NB4 (cell line): ENCODE results near the gene MEF2B.

Experiments
- DNase-seq: peaks from one replicate; pipeline ENCODE4 v3.0.0; 2010; ENCODE audit warnings: low read depth
- H3K4me3 ChIP-seq: one replicate; pipeline ENCODE4 v1.5.1; 2011; ENCODE audit warnings: mild to moderate bottlenecking, low read depth, low read length, moderate library complexity
- MYC ChIP-seq: IDR thresholded peaks from 2 replicates; pipeline ENCODE4 v1.6.1; 2011; ENCODE audit warnings: low read depth, low read length
- POLR2A ChIP-seq: IDR thresholded peaks from 2 replicates; pipeline ENCODE4 v1.6.1; 2011; ENCODE audit warnings: mild to moderate bottlenecking; ENCODE audit not compliant: insufficient read length; ENCODE audit errors: extremely low read depth
- TF ChIP-seq, protein P1 (sequence below): IDR thresholded peaks from one replicate; pipeline ENCODE4 v1.5.1; 2012; ENCODE audit warnings: low read depth, low read length
- TF ChIP-seq, protein P2 (sequence below): IDR thresholded peaks from 2 replicates; pipeline ENCODE4 v1.6.1; 2011; ENCODE audit warnings: low read depth, low read length

Gene MEF2B

DNA sequence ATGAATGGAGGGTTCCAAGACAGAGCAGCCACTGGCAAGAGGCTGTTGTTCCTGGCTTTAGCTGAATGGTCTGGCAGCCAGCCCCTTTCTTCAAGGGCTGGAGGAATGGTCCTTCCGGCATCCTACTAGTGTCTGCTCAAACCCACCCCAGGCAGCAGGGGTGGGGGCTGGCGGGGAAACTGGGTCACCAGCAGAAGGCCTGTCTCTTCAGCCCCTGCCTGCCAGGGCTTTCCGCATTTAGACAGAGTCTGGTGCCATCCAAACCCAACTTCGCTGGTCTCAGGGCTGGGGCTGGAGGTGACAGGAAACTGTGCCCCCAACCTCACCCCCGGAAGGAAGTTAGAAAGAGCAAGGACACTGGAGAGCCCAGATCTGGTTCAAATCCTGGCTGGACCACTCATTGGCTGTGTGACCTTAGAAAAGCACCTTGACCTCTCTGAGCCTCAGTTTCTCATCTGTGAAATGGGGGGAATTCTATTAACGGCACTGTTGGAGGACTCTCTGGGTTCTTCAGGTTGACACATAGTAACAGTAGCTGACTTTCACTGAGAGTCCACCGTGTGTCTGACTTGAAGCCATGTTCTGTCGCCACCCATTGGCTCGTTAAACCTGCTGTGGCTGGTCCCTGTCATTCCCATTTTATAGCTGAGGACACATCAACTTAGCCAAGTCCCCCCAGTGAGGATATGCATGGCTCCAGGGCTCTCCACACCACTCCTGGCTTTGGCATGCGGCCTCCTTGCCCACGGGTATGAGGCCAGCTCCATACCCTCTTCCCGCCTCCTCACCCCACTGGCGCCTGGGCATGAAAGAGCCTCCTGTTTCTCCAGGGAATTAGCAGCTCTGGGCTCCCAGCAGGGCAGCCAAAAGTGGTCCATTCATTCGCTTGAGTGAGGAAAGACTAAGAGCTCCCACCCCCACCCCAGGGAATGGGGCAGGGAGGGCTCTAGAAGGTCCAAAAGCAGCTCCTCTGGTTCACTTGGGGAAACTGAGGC lies 35.6 kb upstream of the MEF2B start:
- TF ChIP-seq, protein P1, sequence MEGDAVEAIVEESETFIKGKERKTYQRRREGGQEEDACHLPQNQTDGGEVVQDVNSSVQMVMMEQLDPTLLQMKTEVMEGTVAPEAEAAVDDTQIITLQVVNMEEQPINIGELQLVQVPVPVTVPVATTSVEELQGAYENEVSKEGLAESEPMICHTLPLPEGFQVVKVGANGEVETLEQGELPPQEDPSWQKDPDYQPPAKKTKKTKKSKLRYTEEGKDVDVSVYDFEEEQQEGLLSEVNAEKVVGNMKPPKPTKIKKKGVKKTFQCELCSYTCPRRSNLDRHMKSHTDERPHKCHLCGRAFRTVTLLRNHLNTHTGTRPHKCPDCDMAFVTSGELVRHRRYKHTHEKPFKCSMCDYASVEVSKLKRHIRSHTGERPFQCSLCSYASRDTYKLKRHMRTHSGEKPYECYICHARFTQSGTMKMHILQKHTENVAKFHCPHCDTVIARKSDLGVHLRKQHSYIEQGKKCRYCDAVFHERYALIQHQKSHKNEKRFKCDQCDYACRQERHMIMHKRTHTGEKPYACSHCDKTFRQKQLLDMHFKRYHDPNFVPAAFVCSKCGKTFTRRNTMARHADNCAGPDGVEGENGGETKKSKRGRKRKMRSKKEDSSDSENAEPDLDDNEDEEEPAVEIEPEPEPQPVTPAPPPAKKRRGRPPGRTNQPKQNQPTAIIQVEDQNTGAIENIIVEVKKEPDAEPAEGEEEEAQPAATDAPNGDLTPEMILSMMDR = no peak
- TF ChIP-seq POLR2A = no peak
- TF ChIP-seq, protein P2, sequence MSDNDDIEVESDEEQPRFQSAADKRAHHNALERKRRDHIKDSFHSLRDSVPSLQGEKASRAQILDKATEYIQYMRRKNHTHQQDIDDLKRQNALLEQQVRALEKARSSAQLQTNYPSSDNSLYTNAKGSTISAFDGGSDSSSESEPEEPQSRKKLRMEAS = no peak
- no peak for TF ChIP-seq MYC
- H3K4me3 ChIP-seq = no peak overlapping the region
- DNase-seq = no peak

DNA sequence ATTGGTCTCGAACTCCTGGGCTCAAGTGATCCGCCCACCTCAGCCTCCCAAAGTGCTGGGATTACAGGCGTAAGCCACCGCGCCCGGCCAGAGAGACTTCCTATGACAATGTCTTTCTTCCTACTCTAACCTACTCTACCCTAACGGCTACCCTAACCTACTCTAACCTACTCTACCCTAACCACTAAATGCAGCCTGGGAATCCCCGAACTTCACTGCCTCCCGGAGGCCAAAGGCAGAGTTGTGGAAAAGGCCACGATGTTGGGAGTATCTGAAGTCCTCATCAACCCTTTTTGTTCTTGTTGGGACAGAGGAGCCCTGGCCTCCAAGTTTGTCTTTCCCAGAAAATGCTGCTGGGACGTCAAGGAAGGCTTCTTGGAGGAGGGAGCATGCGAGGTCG lies 34.1 kb upstream of the MEF2B start:
- DNase-seq = peak; percentile 26
- H3K4me3 ChIP-seq = no peak overlapping the region
- TF ChIP-seq, protein P2 = no peak
- TF ChIP-seq, protein P1 = peak; percentile 9
- TF ChIP-seq MYC = no peak

DNA sequence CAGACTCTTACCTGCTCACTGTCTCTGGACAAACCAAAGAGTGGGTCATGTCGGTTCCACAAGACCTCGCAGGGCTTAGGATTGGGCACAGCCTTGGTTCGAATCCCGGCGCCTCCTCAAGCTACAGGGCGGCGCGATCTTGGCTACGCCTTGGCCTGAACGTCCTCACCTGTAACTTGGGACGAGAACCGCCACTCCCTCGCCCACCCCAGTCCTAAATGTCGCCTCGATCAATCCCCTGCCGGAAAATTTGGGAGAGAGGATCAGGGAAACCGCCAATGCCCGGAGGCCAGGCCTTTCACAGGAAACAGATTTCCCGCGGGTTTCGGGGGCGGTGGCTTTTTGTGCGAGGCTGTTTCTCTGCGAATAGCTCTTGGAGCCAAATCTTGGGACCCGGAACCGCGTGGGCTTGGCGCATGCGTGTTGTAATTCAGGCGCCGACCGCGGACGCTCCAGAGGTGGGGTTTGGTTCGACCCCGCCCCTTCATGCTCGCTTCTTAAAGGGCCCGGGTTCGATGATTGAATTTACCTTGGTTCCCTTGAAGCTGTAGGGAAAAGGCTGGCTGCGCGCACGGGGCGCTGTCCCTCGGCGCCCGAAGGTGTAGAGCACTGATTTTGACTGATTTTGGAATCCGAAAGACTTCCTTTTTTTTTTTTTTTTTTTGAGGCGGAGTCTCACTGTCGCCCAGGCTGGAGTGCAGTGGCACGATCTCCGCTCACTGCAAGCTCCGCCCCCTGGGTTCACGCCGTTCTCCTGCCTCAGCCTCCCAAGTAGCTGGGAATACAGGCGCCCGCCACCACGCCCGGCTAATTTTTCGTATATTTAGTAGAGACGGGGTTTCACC lies 33.2 kb upstream of the MEF2B start, which contains the start of gene NR2C2AP:
TSS of gene NR2C2AP (minus strand) at position 403 of the 845 bp plus-strand sequence. CDS start at position 49, 354 bp downstream.
- peak; percentile 93 for DNase-seq
- peak within 1 kb of the TSS; percentile 85 for H3K4me3 ChIP-seq
- no peak for TF ChIP-seq MYC
- TF ChIP-seq POLR2A = peak; percentile 36
- TF ChIP-seq, protein P2 = peak; percentile 85
- TF ChIP-seq, protein P1 = no peak

DNA sequence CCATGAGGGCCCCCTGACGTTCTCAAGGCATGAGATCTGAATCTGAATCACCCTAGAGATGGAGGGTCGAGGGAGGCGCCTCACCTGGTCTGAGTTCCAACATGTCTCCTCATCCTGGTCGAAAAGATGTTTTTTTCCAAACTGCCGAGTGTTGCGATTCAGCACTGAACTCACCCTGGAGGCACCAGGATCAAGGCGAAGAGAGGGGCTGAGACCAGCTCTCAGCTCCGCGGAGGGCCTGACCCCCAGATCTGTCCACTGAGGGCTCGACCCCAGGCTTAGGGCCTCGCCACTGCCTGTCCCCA lies 32.6 kb upstream of the MEF2B start:
- TF ChIP-seq, protein P2 = no peak
- no peak for DNase-seq

DNA sequence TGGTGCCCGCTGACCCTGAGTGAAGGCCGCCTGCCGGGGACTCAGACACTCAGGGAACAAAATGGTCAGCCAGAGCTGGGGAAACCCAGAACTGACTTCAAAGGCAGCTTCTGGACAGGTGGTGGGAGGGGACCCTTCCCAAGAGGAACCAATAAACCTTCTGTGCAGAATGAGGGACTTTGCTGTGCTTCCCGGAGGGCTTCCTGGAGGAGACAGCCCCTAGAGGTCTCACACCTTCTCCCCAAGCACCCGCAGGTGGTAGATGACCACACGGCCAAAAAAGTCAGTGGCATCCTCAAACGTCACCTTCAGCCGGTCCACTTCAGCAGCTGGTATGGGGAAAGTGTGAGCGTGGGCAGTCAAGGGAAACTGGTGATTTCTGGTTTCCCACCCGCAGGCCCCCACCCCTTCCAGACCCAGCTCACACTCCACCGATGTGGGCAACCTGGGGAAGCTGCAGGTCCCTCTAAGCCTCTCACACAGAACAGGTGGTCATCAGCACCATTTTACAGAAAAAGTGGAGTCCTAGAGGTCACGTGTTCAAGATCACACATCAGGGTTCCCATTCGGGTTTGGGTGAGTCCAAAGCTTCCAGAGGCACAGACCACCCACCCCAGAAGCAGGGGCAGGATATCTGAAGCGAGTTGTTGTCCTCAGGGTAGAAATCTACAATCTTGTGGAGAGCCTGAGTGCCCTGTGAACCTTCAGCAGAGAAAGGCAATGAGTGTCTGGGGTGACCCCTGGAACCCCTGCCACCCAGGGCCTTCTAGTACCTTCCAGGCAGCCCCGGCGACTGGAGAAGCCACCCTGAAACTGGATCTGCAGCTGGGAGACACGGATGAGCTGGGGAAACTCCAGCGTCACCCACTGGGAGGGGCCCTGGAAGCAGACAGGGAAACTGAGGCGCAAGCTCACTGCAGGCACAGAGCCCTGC lies 31.9 kb upstream of the MEF2B start:
- no peak for DNase-seq
- TF ChIP-seq, protein P1 = no peak
- TF ChIP-seq, protein P2 = no peak
- no peak for TF ChIP-seq POLR2A
- no peak for TF ChIP-seq MYC
- H3K4me3 ChIP-seq = peak overlapping the region; percentile 85

More for the DNA sequence above, 32.6 kb upstream of the MEF2B start:
- H3K4me3 ChIP-seq = peak overlapping the region; percentile 85
